Motor neuron (in vitro differentiated cells): ENCODE data around the gene SLC4A3. TPM values are rescaled to one million over a fixed set of nuclear protein-coding genes. Genes with fewer than 3 reads are reported as not detected.
A peak's percentile ranks its signal among the peaks of the same experiment; 100 is the strongest.
"Not testable (repeated sequence)": the region's sequence is repeated elsewhere in the genome, so short reads cannot be mapped to it uniquely, and the experiment has no call there.

Experiments
- ATAC-seq, 8 experiments: fragments of 200-7000 bp; cut with Tn5 transposase; replicated peaks in 6 of 8; 2 replicates each; pipeline ENCODE4 v1.8.0; 2021; ENCODE audit warnings: mild to moderate bottlenecking in 8 of 8, moderate library complexity in 8 of 8
- H3K27ac ChIP-seq, 2 donors: fragments of 250-450 bp; sonication (Bioruptor Pico); 2 replicates each; pipeline ENCODE4 v1.9.0; 2021; ENCODE audit warnings: antibody characterized with exemption in 2 of 2, mild to moderate bottlenecking in 2 of 2, moderate library complexity in 1 of 2
- H3K4me1 ChIP-seq, 2 donors: fragments of 250-450 bp; sonication (Bioruptor Pico); replicated peaks in 1 of 2; 2 replicates each; pipeline ENCODE4 v1.6.1; 2021; ENCODE audit warnings: antibody characterized with exemption in 2 of 2, mild to moderate bottlenecking in 2 of 2, moderate library complexity in 1 of 2
- H3K4me3 ChIP-seq, 5 donors: fragments of 250-450 bp; sonication (Bioruptor Pico); 2 replicates each; pipeline ENCODE4 v1.9.0; 2021; ENCODE audit warnings: antibody characterized with exemption in 5 of 5, mild to moderate bottlenecking in 5 of 5, moderate library complexity in 4 of 5
- WGBS, 10 experiments: fragments of 450-650 bp; shearing (Covaris generic); methylation state at CpG; one replicate each; pipeline ENCODE4 v1.0.0; 2022; 5-methylcytosine and 5-hydroxymethylcytosine counted together
- in situ Hi-C, 9 experiments: fragments of 400-800 bp; cut with MboI; loops; one replicate each; pipeline ENCODE4 v1.15.0; 2021; ENCODE audit warnings: low sequenced_read_pairs in 9 of 9, low pct_unique_long_range_greater_than_20kb in 2 of 9; ENCODE audit not compliant: unreplicated experiment in 9 of 9
- total RNA-seq, 8 experiments: library from RNA; unstranded; fragments of 300-600 nt; gene quantifications; 2 replicates each; pipeline versions ENCODE4 v1.2.3 to v1.2.4, GENCODE V29; 2022

The SLC4A3 gene
- total RNA-seq, 8 experiments from 2014 or later, result 0.05 to 17.7 (median 5.8) TPM

DNA sequence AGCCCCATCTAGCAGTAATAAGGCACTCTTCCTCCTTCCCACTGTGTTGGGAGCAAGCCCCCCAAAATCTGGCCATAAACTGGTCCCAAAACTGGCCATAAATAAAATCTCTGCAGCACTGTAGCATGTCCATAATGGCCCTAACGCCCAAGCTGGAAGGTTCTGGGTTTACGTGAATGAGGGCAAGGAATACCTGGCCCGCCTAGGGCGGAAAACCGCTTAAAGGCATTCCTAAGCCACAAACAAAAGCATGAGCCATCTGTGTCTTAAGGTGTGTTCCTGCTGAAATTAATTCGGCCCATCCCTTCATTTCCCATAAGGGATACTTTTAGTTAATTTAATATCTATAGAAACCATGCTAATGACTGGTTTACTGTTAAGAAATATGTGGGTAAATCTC, 24.2 kb downstream of the SLC4A3 start:
- in situ Hi-C loops, ATAC-seq, H3K4me3 ChIP-seq, H3K27ac ChIP-seq, H3K4me1 ChIP-seq: not testable (repeated sequence)
- 40 to 100% (median 84%) methylated on average over 1 to 6 of the region's 6 CpGs; no CpG with 5 or more reads in 5 of the 10 experiments for WGBS, 10 experiments

DNA sequence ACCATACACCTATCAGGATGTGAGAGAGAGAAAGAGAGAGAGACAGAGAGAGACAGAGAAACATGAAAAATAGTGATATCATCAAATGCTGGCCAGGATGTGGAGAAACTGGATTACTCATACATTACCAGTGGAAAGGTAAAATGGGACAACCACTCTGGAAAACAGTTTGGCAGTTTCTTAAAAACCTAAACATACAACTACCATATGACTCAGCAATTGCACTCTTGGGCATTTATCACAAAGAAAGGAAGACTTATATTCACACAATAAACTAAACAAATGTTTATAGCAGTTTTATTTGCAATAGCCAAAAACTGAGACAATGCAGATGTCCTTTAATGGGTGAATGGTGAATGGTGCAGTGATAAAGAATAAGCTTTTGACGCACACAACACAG, 29.1 kb downstream of the SLC4A3 start:
- in situ Hi-C loops, result no loop called here

DNA sequence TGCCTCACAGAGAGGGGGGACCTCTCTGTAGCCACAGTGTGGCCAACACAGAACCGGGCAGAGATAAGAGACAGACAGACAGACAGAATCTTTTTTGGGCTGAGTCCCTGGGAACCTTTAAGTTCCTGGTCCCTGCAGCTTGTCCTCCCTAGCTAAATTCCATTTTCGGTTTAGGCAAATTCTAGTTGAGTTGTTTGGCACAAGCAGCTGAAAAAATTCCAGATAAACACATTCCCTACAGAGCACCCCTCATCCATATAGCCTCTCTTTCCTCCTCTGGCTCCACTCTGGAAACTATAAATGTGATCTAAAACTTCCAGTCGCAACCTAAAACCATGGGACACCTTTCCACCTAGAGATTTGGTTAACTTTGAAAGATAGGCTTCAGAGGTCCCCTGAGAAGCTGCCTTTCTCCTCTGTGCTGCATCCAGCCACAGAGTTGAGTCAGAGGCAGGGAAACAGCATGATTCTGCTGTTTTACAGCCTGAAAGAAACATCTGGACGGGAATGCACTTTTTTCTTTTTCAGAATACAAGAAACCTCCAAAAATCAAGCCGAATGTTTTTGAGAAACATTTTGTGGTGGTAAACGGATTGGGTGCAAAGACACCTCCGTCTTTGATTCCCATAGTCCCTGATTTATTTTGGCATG, 30.9 kb downstream of the SLC4A3 start:
- WGBS, 10 experiments, result 15 to 89% (median 75%) methylated on average over 3 to 7 of the region's 7 CpGs; no CpG with 5 or more reads in 1 of the 10 experiments
- H3K4me3 ChIP-seq, result no peak overlapping the region
- no peak overlapping the region for H3K27ac ChIP-seq
- in situ Hi-C loops, result no loop called here
- H3K4me1 ChIP-seq, result peaks cover 0 to 12% of the 10 kb centered on the region in 2 donors
- ATAC-seq, result peak in 1 of 8 experiments; percentile 40

More for the DNA sequence above, 29.1 kb downstream of the SLC4A3 start:
- ATAC-seq, result no peak
- WGBS, 10 experiments, result 83 to 100% (median 100%) methylated on average over 1 of the region's 1 CpG; no CpG with 5 or more reads in 2 of the 10 experiments
- Histone ChIP-seq H3K4me1 (peaks cover 0 to 12% of the 10 kb centered on the region in 2 donors), H3K27ac (no peak overlapping the region), H3K4me3 (no peak overlapping the region)

GRCh38 chr2:219658874-219659273, 31.4 kb downstream of the SLC4A3 start:
- peak in 4 of 8 experiments; percentile 44 to 64 (median 47) for ATAC-seq
- in situ Hi-C loops, result no loop called here
- WGBS, 10 experiments, result 19 to 81% (median 61%) methylated on average over 1 to 3 of the region's 3 CpGs; no CpG with 5 or more reads in 1 of the 10 experiments

DNA sequence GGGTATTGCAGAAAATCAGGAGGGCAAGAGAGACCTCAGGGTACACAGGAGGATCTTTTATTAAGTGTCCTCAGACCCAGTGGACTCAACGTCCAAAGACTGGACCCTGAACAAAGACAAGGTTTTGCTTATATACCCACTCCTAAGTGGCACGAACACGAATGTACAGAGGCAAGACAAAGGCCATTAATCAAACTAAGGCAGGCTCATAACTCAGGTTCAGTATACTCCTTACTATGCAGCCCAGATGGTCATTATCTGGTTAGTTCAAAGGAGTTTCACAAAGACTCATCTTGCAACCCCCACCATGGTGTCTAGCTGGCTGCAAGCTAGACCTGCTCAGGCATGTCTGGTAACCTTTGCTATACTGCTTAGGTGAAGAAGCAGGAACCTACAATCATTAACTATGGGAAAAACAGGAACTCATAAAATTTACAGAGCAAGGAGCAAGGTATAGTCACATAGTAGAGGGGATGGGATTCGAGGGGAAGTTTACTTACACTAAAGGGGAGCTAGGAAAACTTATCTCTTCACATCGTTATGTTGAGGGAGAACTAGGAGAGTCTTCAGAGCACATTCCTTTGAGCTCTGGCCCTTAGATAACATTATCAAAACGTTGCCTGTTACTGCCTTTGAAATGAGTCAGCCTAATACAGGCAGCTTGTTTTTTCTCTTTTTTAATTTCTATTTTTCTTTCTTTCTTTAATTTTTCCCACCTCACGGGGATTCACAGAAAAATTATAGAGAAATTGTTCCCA, 33.9 kb downstream of the SLC4A3 start:
- in situ Hi-C loops, result no loop called here
- peaks cover 6 to 12% of the 10 kb centered on the region in 2 donors for H3K4me1 ChIP-seq
- ATAC-seq, result no peak
- H3K27ac ChIP-seq, result no peak overlapping the region
- no peak overlapping the region for H3K4me3 ChIP-seq
- WGBS, 10 experiments, result 20 to 72% (median 35%) methylated on average over 2 to 7 of the region's 7 CpGs

More at GRCh38 chr2:219658874-219659273, 31.4 kb downstream of the SLC4A3 start:
- H3K4me1 ChIP-seq, result peaks cover 0 to 12% of the 10 kb centered on the region in 2 donors
- no peak overlapping the region for H3K4me3 ChIP-seq
- no peak overlapping the region for H3K27ac ChIP-seq

DNA sequence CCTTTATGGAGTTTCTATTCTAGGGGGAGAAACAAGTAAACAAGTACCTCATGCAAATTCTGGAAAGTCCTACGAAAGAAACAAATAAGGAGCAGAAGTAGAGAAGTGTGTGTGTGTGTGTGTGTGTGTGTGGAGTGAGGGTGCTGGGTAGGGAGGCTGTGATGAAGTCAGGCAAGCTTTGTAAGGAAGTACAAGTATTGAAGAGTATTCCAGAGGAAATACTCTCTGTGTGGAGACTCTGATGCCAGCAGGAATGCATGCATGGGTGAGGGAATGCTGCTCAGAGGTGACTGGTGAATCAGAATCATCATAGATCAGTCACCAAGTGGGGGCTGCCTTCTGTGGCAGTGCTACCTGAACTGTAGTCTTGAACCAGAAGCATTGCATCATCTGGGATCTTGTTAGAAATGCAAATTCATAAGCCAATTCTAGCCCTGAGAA, 34.5 kb downstream of the SLC4A3 start:
- Histone ChIP-seq H3K4me3 (no peak overlapping the region), H3K4me1 (peaks cover 6 to 12% of the 10 kb centered on the region in 2 donors), H3K27ac (no peak overlapping the region)
- in situ Hi-C loops, result no loop called here
- 29 to 100% (median 86%) methylated on average over 1 of the region's 1 CpG; no CpG with 5 or more reads in 1 of the 10 experiments for WGBS, 10 experiments
- ATAC-seq, result peak in 4 of 8 experiments; percentile 17 to 89 (median 76)

GRCh38 chr2:219662566-219662965, 35.1 kb downstream of the SLC4A3 start:
- H3K27ac ChIP-seq, result no peak overlapping the region
- no peak overlapping the region for H3K4me3 ChIP-seq
- in situ Hi-C loops, result no loop called here
- peak in 1 of 8 experiments; percentile 34 for ATAC-seq
- H3K4me1 ChIP-seq, result peaks cover 6 to 12% of the 10 kb centered on the region in 2 donors

GRCh38 chr2:219663116-219663762, 35.8 kb downstream of the SLC4A3 start:
- H3K4me3 ChIP-seq, result no peak overlapping the region
- in situ Hi-C loops, result no loop called here
- peaks cover 6 to 12% of the 10 kb centered on the region in 2 donors for H3K4me1 ChIP-seq
- no peak for ATAC-seq
- WGBS, 10 experiments, result 31 to 100% (median 81%) methylated on average over 1 to 10 of the region's 11 CpGs; no CpG with 5 or more reads in 1 of the 10 experiments
- no peak overlapping the region for H3K27ac ChIP-seq

GRCh38 chr2:219664041-219664440, 36.6 kb downstream of the SLC4A3 start:
- H3K4me3 ChIP-seq, result no peak overlapping the region
- WGBS, 10 experiments, result 68 to 100% (median 100%) methylated on average over 1 to 5 of the region's 5 CpGs; no CpG with 5 or more reads in 2 of the 10 experiments
- no peak for ATAC-seq
- in situ Hi-C loops, result no loop called here
- no peak overlapping the region for H3K27ac ChIP-seq
- H3K4me1 ChIP-seq, result peaks cover 4 to 6% of the 10 kb centered on the region in 2 donors

DNA sequence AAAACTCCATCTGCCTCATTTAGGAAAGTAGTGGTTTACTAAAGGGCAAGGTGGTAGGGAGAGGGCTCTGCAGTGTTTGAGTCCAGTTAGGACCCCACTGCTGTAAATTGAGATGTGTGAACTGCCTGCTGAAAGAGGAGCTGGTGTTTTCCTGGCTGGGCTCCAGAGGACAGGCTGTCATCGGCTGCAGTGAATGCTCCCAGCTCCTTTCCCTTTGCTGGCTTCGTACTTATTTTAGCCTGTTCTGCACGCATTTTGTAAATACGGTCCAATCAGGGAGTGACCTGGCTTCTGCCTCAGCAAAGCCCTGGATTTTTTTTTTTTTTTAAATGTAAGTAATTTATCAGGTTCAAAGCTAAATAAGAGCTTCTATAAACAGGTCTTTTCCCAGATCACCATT, 37.5 kb downstream of the SLC4A3 start:
- peak in 6 of 8 experiments; percentile 35 to 64 (median 58) for ATAC-seq
- 0 to 80% (median 43%) methylated on average over 1 to 4 of the region's 4 CpGs; no CpG with 5 or more reads in 6 of the 10 experiments for WGBS, 10 experiments
- no peak overlapping the region for H3K27ac ChIP-seq
- in situ Hi-C loops, result no loop called here
- peaks cover 0 to 6% of the 10 kb centered on the region in 2 donors for H3K4me1 ChIP-seq
- H3K4me3 ChIP-seq, result no peak overlapping the region

DNA sequence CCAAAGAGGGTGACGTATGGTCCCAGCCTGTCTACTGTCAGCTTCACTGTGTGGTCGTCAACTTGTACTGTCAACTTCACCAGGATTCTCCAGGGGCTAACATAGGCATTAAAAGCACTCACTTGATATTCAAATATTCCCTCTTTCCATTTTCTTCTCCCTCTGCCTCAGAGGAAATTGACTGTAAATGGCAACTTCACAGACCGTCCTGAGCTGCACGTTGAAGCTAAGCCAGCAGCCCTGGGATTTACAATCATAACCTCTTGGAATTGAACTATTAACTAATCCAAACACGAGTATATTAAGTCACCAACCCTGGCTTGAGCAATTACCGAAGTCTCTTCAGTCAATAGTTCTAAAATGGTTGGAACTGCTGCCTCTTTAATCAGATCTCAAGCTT, 38.5 kb downstream of the SLC4A3 start:
- H3K4me3 ChIP-seq, result no peak overlapping the region
- WGBS, 10 experiments, result 0 to 100% (median 63%) methylated on average over 1 to 6 of the region's 6 CpGs; no CpG with 5 or more reads in 1 of the 10 experiments
- ATAC-seq, result no peak
- in situ Hi-C loops, result no loop called here
- H3K4me1 ChIP-seq, result peaks cover 9 to 12% of the 10 kb centered on the region in 2 donors
- H3K27ac ChIP-seq, result no peak overlapping the region

- H3K27ac ChIP-seq, result no peak overlapping the region
- no peak overlapping the region for H3K4me3 ChIP-seq
- peaks cover 18 to 19% of the 10 kb centered on the region in 2 donors for H3K4me1 ChIP-seq
- WGBS, 10 experiments, result 30 to 100% (median 97%) methylated on average over 2 to 9 of the region's 15 CpGs; no CpG with 5 or more reads in 3 of the 10 experiments
- ATAC-seq, result no peak
- in situ Hi-C loops, result no loop called here
Measured at GRCh38 chr2:219668316-219668715, 40.9 kb downstream of the SLC4A3 start.

DNA sequence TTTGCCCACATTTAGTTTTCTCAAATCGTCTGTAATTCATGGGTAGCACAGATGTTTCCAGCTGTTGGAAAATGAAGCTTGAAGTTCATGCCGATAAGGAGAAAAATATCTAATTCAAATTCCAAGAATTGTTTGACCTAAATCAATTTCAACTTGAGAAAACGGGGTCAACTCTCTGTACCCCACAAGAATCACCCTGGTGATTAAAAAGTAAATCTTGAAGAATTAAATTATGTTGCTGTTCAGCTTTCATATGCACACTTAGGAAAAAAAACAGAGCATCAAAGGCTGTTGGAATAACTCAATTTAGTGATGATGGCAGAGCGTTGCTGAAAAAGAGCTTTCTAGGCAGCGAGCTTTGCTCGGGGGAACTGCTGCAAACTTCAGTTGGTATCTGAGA, 43.0 kb downstream of the SLC4A3 start:
- 18 to 85% (median 63%) methylated on average over 2 to 6 of the region's 6 CpGs for whole genome bisulfite sequencing, 10 experiments
- no peak for ATAC-seq
- in situ Hi-C loops, result no loop called here
- no peak overlapping the region for H3K4me3 ChIP-seq
- H3K4me1 ChIP-seq, result peaks cover 12 to 19% of the 10 kb centered on the region in 2 donors
- H3K27ac ChIP-seq, result no peak overlapping the region
